Limb (tissue), 2 donors: ENCODE results near the gene TRPC4.
"Not testable (repeated sequence)": the region's sequence is repeated elsewhere in the genome, so short reads cannot be mapped to it uniquely, and the experiment has no call there.

ENCODE experiments used
- DNase-seq, 2 donors: peaks; one replicate each; pipeline ENCODE4 v3.0.0-alpha.2; 2016; ENCODE audit errors: extremely low spot score in 2 of 2

Gene TRPC4

GRCh38 chr13:37602733-37603381 lies 266.7 kb downstream of the TRPC4 start:
- DNase-seq = peak in 1 of 2 donors; percentile 76

DNA sequence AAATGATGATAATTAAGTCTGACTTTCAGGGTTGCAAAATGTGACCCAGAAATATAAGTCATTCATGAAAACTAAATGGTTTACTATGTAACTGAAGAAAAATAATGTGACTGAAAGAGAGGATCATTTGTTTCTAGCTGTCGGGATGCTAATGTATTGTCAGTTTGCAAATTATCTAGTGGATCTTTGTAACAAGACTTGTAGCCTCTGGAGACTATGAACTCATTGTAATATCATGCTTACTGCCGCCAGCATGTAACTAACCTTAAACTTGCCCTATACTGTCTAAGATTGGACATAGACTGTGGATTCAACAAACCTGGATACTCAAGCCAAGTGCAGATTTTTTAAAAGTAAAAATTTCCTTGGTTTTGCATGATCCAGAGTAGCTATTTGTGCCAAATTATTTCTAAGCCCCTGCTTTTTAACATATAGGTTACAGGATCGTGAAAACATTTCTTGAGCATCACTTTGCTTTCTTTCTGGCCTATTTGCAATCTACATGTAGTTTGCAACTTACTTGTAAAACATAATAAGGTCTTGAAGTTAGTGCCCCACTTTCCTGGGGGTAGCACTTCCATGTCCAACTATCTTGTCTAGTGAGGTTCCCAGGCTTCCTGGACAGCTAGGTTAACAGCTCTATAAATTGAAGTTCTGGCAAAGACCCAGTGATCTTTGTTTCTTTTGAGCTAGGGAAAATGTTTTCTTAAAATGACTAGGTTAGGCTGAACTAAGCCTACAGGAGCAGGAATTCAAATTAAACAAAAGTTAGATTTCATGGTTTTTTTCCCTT lies 267.7 kb downstream of the TRPC4 start:
- DNase-seq = no peak

DNA sequence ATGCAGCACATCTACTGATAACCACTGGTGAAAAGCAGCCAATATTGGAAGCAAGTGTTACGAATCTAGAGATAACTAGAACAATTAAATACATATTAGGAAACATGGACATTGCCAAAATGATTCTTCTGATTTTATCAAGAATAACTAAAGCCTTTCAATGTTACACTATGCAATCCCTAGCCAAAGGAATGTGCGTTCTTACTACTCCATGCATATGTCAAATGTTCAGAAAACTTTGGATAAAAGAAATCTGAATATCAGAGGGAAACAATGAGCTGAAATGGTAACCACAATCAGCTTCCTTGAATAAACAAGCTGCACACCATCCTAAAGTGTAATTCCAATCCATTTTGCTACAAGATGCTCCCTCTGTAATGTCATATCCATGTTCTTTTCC lies 270.1 kb downstream of the TRPC4 start:
- DNase-seq = no peak

GRCh38 chr13:37598597-37598996 lies 271.0 kb downstream of the TRPC4 start, which contains the start of gene POSTN:
Gene POSTN (minus strand): TSS chr13:37598768. CDS start chr13:37598726, 42 bp downstream.
- peak; percentile 49 to 80 for DNase-seq

DNA sequence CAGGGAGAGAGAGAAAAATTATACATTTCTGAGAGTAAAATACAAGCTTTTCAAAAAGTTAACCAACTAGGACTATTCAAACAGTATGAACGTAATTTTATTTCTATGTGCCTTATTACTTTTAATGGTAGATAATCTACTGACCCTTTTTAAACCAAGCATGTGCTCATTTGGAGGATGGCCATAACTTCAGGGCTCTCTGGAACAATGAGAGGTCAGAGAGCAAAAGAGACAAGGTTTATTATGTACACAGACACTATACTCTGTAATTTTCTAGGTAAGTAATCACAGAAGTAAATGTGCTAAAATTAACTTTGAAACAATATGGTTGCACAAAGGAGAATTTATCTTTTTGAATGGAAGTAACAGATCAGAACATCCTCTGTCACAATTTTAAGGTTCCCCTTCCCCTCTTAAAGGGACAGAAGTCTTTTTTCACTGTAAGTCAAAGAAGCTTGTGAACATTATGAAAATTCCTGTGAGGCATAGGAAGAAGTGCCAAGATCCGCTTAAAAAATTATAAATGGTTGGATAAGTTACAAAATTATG lies 272.0 kb downstream of the TRPC4 start:
- no peak for DNase-seq

DNA sequence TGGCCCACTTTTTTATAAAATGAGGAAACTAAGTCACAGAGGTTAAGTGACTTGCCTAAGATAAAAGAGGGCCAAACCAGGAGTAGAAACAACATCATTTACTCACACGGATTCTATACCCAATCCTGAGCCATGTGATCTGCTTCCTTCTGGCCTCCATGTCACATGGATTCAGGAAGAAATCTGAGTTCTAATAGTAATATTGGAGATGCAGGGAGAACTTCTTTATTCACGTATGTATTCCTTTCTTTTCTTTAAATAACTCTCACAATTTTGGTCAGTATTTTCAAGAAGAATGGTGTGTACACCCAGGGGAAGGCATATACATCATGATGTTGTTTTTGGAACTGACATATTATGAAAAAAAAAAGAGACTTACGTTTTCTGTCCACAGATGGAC lies 272.8 kb downstream of the TRPC4 start:
- DNase-seq = no peak

DNA sequence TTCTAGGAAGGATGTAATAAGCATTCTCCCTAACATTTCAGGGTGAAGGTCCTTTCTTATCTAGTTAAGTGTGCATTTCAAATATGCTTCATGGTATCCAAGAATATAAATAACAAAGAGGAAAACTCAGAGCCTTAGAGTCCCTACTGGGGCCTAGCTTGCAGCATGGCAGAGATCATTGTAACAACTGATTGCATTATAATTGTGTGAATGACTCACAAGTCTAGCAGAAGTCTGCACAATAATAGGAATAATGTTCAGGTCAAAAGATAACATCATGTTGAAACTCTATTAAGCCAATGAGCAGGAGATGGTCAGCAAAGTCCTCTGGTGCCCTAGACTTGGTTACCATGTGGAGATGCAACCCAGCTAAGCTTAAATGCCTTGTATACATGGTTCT lies 274.4 kb downstream of the TRPC4 start:
- no peak for DNase-seq

GRCh38 chr13:37594550-37594949 lies 275.0 kb downstream of the TRPC4 start:
- DNase-seq = no peak

- not testable (repeated sequence) for DNase-seq
Observed at GRCh38 chr13:37589381-37589780, 280.2 kb downstream of the TRPC4 start.

GRCh38 chr13:37587236-37587635 lies 282.3 kb downstream of the TRPC4 start:
- DNase-seq = no peak
